ENCODE measurements around the gene SPINT2. TPM values are rescaled to one million over a fixed set of nuclear protein-coding genes. Genes with fewer than 3 reads are reported as not detected.
A peak's percentile ranks its signal among the peaks of the same experiment; 100 is the strongest.

The SPINT2 gene
- total RNA-seq, 1 donor from 2014 or later = 202 TPM

- Histone ChIP-seq H3K9me3 (no peaks in the 10 kb centered on the region), H3K27ac (no peak overlapping the region), H3K27me3 (ENCODE audit: low read depth) (no peaks in the 10 kb centered on the region), H3K4me3 (no peak overlapping the region), H3K36me3 (peaks cover 47% of the 10 kb centered on the region), H3K4me1 (peaks cover 64% of the 10 kb centered on the region)
- intact Hi-C loops (cut with DNase I) = no loop called here
- ATAC-seq (no peak), DNase-seq (no peak)
- TF ChIP-seq, protein P1, sequence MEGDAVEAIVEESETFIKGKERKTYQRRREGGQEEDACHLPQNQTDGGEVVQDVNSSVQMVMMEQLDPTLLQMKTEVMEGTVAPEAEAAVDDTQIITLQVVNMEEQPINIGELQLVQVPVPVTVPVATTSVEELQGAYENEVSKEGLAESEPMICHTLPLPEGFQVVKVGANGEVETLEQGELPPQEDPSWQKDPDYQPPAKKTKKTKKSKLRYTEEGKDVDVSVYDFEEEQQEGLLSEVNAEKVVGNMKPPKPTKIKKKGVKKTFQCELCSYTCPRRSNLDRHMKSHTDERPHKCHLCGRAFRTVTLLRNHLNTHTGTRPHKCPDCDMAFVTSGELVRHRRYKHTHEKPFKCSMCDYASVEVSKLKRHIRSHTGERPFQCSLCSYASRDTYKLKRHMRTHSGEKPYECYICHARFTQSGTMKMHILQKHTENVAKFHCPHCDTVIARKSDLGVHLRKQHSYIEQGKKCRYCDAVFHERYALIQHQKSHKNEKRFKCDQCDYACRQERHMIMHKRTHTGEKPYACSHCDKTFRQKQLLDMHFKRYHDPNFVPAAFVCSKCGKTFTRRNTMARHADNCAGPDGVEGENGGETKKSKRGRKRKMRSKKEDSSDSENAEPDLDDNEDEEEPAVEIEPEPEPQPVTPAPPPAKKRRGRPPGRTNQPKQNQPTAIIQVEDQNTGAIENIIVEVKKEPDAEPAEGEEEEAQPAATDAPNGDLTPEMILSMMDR (IDR thresholded peaks at IDR 0.05) = no peak
These were observed 21.2 kb downstream of the SPINT2 start for GRCh38 chr19:38285567-38285966.

GRCh38 chr19:38287604-38288003 is 23.2 kb downstream of the SPINT2 start:
- peaks cover 65% of the 10 kb centered on the region for H3K36me3 ChIP-seq
- ATAC-seq (peak; percentile 20 to 51), DNase-seq (no peak)
- no peak overlapping the region for H3K27ac ChIP-seq
- TF ChIP-seq, protein P1 (IDR thresholded peaks at IDR 0.05) = no peak
- H3K9me3 ChIP-seq = no peaks in the 10 kb centered on the region
- peaks cover 65% of the 10 kb centered on the region for H3K4me1 ChIP-seq
- no peak overlapping the region for H3K4me3 ChIP-seq
- H3K27me3 ChIP-seq (ENCODE audit: low read depth) = no peaks in the 10 kb centered on the region
- intact Hi-C loops (cut with DNase I) = no loop called here

DNA sequence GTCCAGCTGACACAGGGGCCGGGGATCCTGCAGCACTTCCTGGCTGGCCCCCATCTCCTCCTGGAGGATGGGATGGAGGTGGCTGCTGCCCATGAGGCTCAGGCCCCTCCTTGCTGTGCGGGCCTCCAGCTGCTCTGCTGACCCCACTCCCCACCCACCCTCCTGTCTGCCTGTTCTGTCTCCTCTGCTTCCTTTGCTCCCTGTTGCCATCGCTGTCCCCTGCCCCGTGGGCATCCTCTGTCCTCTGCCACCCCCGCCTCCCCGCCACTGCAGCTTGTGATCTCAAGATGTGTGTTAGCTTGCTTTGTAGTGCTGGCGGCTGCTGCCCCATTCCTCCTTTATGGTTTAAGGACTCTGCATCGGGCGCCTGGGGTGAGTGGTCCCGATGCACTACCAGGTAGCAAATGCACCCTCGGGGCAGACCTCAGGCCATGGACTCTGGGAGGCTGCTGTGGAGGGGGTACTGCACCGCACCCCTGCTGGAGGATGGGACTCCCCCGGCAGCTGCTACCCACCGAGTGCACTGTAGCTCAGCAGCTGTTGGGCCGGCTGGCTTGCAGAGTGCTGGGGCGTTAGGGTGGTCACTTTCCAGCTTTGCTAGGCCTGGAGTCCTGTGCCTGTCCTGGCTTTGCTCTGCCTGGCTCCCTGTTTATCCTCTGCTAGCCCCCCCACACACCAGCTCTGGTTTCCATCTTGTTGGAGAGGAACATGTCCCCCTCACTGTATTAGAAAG is 23.9 kb downstream of the SPINT2 start:
- TF ChIP-seq, protein P1 (IDR thresholded peaks at IDR 0.05) = no peak
- H3K4me3 ChIP-seq = no peak overlapping the region
- ATAC-seq = no peak
- H3K4me1 ChIP-seq = peaks cover 59% of the 10 kb centered on the region
- H3K9me3 ChIP-seq = no peaks in the 10 kb centered on the region
- no peaks in the 10 kb centered on the region for H3K27me3 ChIP-seq (ENCODE audit: low read depth)
- DNase-seq = no peak
- intact Hi-C loops (cut with DNase I) = no loop called here
- H3K36me3 ChIP-seq = peaks cover 72% of the 10 kb centered on the region
- H3K27ac ChIP-seq = no peak overlapping the region

GRCh38 chr19:38289955-38290354 is 25.6 kb downstream of the SPINT2 start:
- Histone ChIP-seq H3K27ac (peak overlapping the region; percentile 55), H3K4me3 (no peak overlapping the region), H3K36me3 (peaks cover 71% of the 10 kb centered on the region), H3K27me3 (ENCODE audit: low read depth) (no peaks in the 10 kb centered on the region), H3K9me3 (no peaks in the 10 kb centered on the region), H3K4me1 (peaks cover 43% of the 10 kb centered on the region)
- no peak for ATAC-seq
- intact Hi-C loops (cut with DNase I) = no loop called here
- DNase-seq = no peak
- TF ChIP-seq, protein P1 (IDR thresholded peaks at IDR 0.05) = no peak

- H3K36me3 ChIP-seq = peaks cover 66% of the 10 kb centered on the region
These were observed 26.3 kb downstream of the SPINT2 start for GRCh38 chr19:38290631-38291147.

More at GRCh38 chr19:38290631-38291147, 26.3 kb downstream of the SPINT2 start:
- Histone ChIP-seq H3K9me3 (no peaks in the 10 kb centered on the region), H3K4me1 (peaks cover 38% of the 10 kb centered on the region), H3K27ac (peak overlapping the region; percentile 55), H3K27me3 (ENCODE audit: low read depth) (no peaks in the 10 kb centered on the region), H3K4me3 (no peak overlapping the region)
- TF ChIP-seq, protein P1 (IDR thresholded peaks at IDR 0.05) = no peak
- peak; percentile 79 for DNase-seq
- peak; percentile 74 to 80 for ATAC-seq
- intact Hi-C loops (cut with DNase I) = no loop called here

Data from lower lobe of right lung (tissue), 2 donors.